Esophagus mucosa (tissue), 1 donor: Measurements from ENCODE around the gene AGAP3. TPM values are rescaled to one million over a fixed set of nuclear protein-coding genes. Genes with fewer than 3 reads are reported as not detected.
A peak's percentile ranks its signal among the peaks of the same experiment; 100 is the strongest.

Experiments used
- ATAC-seq: fragments of 200-7000 bp; cut with Tn5 transposase; one replicate; pipeline ENCODE4 v1.9.1; 2020
- total RNA-seq: library from RNA; stranded (reverse); gene quantifications from one replicate; pipeline ENCODE4 v1.2.4, GENCODE V29; 2023
- donor health status: DM: yes; HTN: yes; CAD: no.

The AGAP3 gene
- total RNA-seq, 1 donor from 2014 or later, result 76.1 TPM

- ATAC-seq, result no peak
Observed at GRCh38 chr7:151124481-151124880, 38.2 kb downstream of the AGAP3 start.

GRCh38 chr7:151124899-151125399 lies 38.7 kb downstream of the AGAP3 start:
- no peak for ATAC-seq

GRCh38 chr7:151125470-151125845 lies 39.2 kb downstream of the AGAP3 start:
- peak; percentile 7 for ATAC-seq

- peak; percentile 23 for ATAC-seq
Observed at GRCh38 chr7:151125846-151126481, 39.7 kb downstream of the AGAP3 start.

- ATAC-seq, result peak; percentile 43
Observed at GRCh38 chr7:151126491-151127137, 40.3 kb downstream of the AGAP3 start.

DNA sequence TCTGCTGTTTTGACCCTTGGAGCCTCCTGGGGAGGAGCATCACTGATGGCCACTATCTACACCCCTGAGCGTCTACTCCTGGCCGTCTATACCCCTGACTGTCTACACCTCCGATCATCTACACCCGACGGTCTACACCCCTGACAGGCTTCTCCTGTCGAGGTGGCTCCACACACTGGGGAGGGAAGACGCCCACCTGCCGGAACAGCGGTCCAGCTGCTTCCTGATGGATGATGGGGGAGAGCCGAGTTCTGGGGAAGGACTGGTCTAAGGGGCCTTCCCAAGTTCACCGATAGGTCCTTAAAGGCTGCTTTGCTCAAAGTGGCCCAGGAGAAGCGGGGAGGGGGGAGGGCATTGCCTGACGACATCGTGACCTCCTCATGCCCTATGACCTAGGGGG lies 41.9 kb downstream of the AGAP3 start:
- no peak for ATAC-seq

DNA sequence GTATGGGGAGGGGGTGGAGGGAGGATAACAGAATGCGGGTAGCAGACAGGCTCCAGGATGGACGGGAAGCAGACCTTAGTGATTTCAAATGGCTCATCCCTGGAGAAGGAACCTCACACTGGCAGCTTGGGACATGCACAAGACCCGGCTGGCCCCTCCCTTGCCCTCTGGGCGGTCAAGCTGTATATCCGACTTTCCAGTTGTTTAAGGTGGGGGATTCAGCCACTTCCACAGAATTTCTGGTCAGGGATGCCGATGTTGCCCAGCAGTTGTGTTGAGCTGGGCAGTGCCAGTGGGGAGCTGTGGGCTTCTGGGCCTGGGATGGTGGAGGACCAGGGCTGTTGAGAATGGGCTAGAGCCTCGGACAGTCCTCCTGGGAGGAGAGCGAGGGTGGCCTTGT lies 42.4 kb downstream of the AGAP3 start:
- ATAC-seq, result no peak

GRCh38 chr7:151129117-151129959 lies 43.1 kb downstream of the AGAP3 start:
- ATAC-seq, result no peak

GRCh38 chr7:151129960-151130591 lies 43.8 kb downstream of the AGAP3 start:
- no peak for ATAC-seq

DNA sequence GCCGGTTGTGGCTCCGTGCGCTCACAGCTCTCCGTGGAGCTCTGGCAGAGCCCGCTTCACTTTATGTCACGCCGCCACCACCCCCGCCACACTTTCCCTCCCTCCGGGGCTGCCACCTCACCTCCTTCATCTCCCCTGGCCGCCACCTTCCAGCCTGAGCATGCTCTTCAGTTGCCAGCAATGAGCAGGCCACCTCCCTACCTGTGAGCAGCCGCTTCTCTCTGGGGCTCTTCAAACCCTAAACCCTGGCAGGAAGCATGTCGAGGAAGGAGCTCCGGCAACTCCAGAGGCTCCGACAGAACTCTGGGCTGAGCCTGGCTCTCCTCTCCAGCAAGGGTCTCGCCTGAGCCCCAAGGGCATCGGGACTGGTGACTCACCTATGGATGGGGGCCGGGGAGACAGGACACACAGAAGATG lies 44.5 kb downstream of the AGAP3 start:
- no peak for ATAC-seq

DNA sequence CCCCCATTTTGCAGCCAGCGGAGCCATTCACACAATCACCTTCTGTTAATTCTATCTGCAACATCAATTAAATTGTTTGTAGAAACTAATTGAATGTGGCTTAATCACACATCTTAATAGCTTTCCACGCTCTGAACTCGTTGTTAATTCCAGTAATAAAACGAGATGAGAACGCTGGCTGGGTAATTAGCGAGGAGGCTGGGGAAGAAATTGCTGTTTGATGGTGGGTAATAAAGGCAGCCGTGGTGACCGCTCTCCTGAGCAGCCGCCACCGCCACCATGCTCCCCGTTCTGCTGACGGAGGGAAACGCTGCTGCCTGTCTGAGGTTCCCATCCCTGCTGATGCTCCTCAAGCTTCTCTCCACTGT lies 44.9 kb downstream of the AGAP3 start:
- no peak for ATAC-seq

DNA sequence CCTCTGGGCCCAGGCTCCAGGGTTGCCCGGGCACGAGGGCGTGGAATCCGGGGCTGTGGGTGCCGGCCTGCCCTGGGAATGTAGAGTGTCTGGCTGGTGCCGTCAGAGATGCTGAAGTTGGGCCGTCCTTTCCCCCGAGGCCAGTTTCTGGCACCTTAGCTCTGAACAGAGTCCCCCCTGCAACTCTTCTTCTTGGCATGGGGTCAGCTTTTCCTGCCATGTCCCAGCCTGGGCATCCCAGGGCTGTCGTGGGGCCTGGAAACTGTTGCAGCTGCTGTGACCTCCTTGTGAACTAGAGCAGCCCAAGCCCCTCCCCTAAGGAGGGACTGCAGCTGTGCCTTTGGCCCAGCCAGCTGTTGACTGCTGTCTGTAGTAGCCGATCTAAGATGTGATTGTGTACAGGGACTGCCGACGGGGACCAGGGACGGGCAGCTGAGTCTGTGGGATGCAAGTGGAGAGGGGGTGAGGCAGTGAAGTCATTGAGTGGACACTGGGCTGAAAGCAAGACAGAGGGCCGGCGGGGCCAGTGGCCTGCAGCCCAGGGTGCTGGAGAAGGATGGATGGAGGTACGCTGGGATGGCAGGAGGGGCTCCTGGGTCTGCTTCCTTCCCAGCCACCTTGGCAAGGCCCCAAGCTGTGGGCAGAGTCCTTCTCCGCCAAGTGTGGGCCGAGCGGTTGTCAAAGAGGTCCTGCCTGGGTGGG lies 45.5 kb downstream of the AGAP3 start:
- ATAC-seq, result no peak

DNA sequence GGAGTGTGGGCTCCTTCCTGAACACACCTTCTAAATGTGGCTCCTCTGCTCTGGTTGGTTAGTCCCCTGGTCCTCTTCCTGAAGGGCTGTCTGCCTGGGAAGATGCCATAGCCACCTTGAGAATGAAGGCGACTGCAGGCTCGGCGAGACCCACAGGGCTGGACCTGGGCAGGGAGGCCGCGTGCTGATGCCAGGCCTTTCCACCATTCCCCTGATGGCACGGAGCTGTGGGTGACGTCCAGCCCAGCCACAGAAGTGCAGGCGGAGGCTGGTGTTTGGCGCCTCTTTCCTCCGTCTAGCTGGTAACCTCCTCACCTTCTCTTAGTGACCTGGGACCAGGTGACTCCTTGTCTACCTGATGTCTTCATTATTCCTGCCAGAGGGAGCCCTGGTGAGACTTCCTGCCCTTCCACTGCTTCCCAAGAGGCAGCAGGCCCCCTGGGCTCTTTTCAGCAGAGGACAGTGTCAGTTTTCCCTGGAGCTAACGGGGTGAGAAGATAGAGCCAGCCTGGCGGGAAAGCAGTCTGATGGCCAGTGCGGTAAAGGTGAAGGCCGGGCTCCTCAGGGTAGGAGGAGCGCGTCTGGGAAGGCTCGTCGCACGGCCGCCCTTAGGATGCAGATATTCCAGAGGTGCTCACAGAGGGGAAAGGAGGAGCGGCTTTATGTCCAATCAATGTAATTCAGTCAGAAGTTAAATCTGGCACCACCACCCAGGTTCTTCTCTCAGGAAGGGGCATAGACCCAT lies 46.4 kb downstream of the AGAP3 start:
- ATAC-seq, result no peak

DNA sequence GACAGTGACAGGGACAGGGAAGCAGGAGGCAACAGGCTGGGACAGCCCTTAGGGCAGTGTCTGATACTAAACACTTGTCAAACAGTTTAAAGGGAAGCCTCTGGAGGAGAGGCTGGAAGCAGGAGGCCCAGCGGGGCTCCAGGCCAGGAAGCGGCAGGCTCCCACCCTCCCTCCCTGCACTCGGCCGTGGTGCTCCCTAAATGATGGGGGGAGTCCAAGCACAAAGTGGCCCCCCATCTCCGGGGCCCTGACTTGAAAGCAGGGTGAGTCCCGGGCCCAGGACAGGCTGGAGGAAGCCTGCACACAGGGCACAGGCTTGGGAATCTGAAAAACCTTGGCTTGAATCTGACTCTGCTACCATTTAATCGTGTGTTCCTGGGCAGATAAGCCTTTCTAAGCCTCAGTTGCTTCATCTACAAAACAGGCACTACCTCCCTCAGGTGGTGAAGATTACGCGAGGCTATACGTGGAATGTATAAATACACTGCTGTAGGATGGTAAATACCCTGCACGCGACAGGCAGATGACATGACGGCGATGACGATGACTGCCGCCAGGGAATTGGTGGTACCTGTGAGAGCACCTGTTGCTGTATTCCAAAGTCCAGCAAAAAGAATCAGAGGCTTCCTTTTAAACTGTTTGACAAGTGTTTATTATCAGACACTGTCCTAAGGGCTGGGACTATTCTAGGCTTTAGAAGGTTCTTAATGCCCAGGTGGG lies 47.2 kb downstream of the AGAP3 start:
- ATAC-seq, result no peak

GRCh38 chr7:151133986-151134742 lies 47.9 kb downstream of the AGAP3 start:
- ATAC-seq, result no peak

DNA sequence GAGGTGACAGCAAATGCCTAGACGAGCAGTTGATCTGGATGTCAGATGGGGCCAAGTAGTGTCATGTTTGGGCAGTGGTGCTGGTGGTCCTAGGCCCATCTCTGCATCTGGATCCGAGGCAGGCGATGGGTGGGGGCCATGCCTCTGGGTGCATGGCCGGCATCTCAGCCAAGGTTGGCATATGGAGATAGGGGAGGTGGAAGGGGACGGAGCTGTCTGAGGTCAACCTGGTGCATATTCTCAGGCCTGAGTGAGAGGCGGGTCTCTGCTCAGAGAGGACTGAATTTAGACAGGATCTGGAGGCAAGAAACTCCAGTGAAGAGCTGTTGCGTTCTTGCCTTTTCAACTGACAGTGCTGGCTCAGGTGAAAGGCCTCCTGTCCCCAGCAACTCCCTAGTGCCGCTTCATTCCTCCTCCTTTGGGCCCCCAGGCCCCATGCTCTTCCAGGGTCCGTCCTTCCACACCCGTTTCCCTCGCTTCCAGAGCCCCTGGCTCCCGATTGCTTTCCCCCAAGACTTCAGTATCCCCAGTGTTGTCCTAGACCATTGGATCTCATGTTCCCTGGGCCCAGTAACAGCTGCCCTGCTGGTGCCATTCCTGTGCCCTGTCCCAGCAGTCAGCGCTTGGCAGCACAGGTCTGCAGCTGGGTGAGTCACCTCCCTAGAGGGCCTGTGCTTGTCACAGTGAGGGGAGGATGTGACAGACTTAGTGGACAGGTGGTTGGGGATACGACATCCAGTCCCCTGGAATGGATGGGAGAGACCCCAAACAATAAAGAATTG lies 48.7 kb downstream of the AGAP3 start:
- ATAC-seq, result no peak

- no peak for ATAC-seq
Observed at GRCh38 chr7:151135525-151135845, 49.2 kb downstream of the AGAP3 start.

DNA sequence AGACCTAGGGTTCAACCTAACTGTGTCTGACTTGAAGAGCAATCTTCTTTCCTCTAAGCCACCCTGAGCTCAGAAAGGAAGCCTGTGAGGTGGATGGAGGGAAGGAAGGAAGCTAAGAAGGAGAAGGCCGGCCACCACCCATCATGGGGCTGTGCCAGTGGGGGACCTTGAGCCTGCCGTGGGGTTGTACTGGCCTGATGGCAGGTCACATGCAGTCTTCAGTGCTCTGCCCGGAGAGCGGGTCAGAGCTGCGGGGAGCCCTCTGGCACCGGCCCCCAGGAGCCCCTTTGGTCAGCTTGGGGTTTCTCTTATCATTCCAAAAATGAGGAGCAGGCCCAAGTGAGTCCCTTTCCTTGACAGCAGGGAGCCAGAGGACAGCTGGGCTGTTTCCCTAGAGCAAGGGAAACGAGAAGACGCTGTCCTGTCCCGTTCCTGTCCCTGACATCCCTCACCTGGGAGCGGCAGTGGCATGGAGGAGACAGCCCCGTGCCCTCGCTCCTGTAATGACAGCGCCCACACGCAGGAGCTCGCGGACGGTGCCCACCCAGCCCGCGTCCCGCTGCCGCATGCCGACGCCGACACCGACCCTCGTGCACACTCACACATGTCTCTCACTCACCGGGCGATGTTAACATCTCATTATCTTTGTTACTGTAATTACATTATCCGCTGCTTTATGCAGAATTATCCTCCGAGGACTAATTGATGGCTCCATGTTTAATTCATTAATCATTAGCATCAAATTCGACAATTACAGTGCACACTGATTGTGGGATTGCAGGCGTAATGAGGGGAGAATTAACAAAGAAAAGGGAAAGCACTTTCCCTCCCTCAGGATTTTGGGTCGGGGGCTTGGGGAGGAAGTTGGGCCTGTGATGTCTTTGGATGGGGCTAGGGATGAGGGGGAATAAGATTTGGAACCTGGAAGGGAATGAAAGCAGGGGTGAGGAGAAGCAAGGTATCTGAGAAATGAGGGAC lies 49.9 kb downstream of the AGAP3 start:
- no peak for ATAC-seq
